GM12878 (cell line): ENCODE measurements around the gene B3GALT5. TPM values are rescaled to one million over a fixed set of nuclear protein-coding genes. Genes with fewer than 3 reads are reported as not detected.

Source experiments
- ATAC-seq: fragments of 200-7000 bp; cut with Tn5 transposase; 3 replicates; pipeline ENCODE4 v1.9.1; 2020; ENCODE audit warnings: mild to moderate bottlenecking, moderate library complexity
- BruUV-seq: library from RNA; stranded (reverse); fragments of 400-500 nt; replicated peaks from 2 replicates; lab custom pipeline; 2021; lab: Mats Ljungman, UMichigan
- CTCF ChIA-PET: fragments of 300-600 bp; sonication (Branson Sonifier 250); formaldehyde crosslinking; extraction: SDS; loops from one replicate; lab custom pipeline; 2021; ENCODE audit warnings: inconsistent platforms; lab: Yijun Ruan, JAX
- POLR2A ChIA-PET: fragments of 350-600 bp; formaldehyde crosslinking; extraction: SDS; loops from one replicate; lab custom pipeline; 2021; ENCODE audit warnings: inconsistent platforms; lab: Charles Lee
- RAD21 ChIA-PET: fragments of 300-600 bp; sonication (Branson Sonifier 250); formaldehyde crosslinking; loops from one replicate; lab custom pipeline; 2023; ENCODE audit warnings: antibody characterized with exemption; ENCODE audit not compliant: unreplicated experiment; lab: Charles Lee
- SMC1A ChIA-PET: fragments of 300-600 bp; sonication (Branson Sonifier 250); formaldehyde crosslinking; loops from one replicate; lab custom pipeline; 2023; ENCODE audit not compliant: unreplicated experiment, uncharacterized antibody; lab: Charles Lee
- DNase-seq: peaks from one replicate; pipeline ENCODE4 v3.0.0-alpha.2; 2011; ENCODE audit warnings: low read depth, low spot score
- FAIRE-seq: peaks from 3 replicates; lab custom pipeline; 2011; peaks lifted over from hg19 to GRCh38; lab: Jason Lieb, UNC
- H2AFZ ChIP-seq: 2 replicates; pipeline ENCODE4 v1.6.0; 2011; ENCODE audit warnings: low read depth, low read length, control low read depth; ENCODE audit not compliant: control insufficient read depth
- H3K27ac ChIP-seq: 2 replicates; pipeline ENCODE4 v1.5.1; 2011; ENCODE audit warnings: control low read depth; ENCODE audit not compliant: control insufficient read depth, insufficient read depth
- H3K27me3 ChIP-seq, 2 experiments: replicated peaks in 1 of 2; 2 replicates each; pipeline versions ENCODE4 v1.6.0 to v1.6.1; 2011; ENCODE audit warnings: low read length in 1 of 2; ENCODE audit not compliant: control insufficient read depth in 2 of 2, insufficient read depth in 2 of 2
- H3K36me3 ChIP-seq, 2 experiments: 2 replicates each; pipeline ENCODE4 v1.5.1; 2011; ENCODE audit warnings: low read length in 1 of 2; ENCODE audit not compliant: control insufficient read depth in 2 of 2, insufficient read depth in 2 of 2
- H3K4me1 ChIP-seq: 2 replicates; pipeline ENCODE4 v1.6.1; 2011; ENCODE audit warnings: mild to moderate bottlenecking, low read length, moderate library complexity, mixed read lengths; ENCODE audit not compliant: control insufficient read depth, insufficient read depth
- H3K4me2 ChIP-seq: 2 replicates; pipeline ENCODE4 v1.6.0; 2011; ENCODE audit warnings: control low read depth; ENCODE audit not compliant: control insufficient read depth, insufficient read depth
- H3K4me3 ChIP-seq: fragments of 200-600 bp; sonication (generic); 2 replicates; pipeline ENCODE4 v1.5.1; 2016
- H3K79me2 ChIP-seq: 2 replicates; pipeline ENCODE4 v1.6.0; 2011; ENCODE audit warnings: low read length; ENCODE audit not compliant: control insufficient read depth, insufficient read depth
- H3K9ac ChIP-seq: 2 replicates; pipeline ENCODE4 v1.8.0; 2011; ENCODE audit warnings: low read length, control low read depth, mixed read lengths; ENCODE audit not compliant: control insufficient read depth, insufficient read depth
- H3K9me3 ChIP-seq: replicated peaks from 3 replicates; pipeline ENCODE4 v1.5.1; 2011; ENCODE audit warnings: mild to moderate bottlenecking, low read length; ENCODE audit not compliant: control insufficient read depth, insufficient read depth
- H4K20me1 ChIP-seq: 2 replicates; pipeline ENCODE4 v1.6.0; 2011; ENCODE audit not compliant: control insufficient read depth, insufficient read depth
- CBFB ChIP-seq: IDR thresholded peaks from 2 replicates; pipeline ENCODE4 v1.6.1; 2016; ENCODE audit warnings: antibody characterized with exemption, low read depth
- CREB1 ChIP-seq: IDR thresholded peaks from 2 replicates; pipeline ENCODE4 v1.6.1; 2012; ENCODE audit warnings: low read depth, mild to moderate bottlenecking, inconsistent platforms
- E4F1 ChIP-seq: fragments of 450-650 bp; IDR thresholded peaks from 2 replicates; pipeline ENCODE4 v1.6.1; 2018; ENCODE audit warnings: borderline replicate concordance, mild to moderate bottlenecking; ENCODE audit not compliant: partially characterized antibody
- MEF2B ChIP-seq: fragments of 450-650 bp; IDR thresholded peaks from 2 replicates; pipeline ENCODE4 v1.6.1; 2018; ENCODE audit warnings: mild to moderate bottlenecking, moderate library complexity; ENCODE audit not compliant: partially characterized antibody, poor library complexity, severe bottlenecking
- NFYA ChIP-seq: IDR thresholded peaks from 2 replicates; pipeline ENCODE4 v1.6.1; 2011; ENCODE audit warnings: low read depth, mild to moderate bottlenecking, low read length, improper control_type of control experiment, borderline replicate concordance
- NR2C1 ChIP-seq: fragments of 450-650 bp; IDR thresholded peaks from 2 replicates; pipeline ENCODE4 v1.6.1; 2017; ENCODE audit warnings: antibody characterized with exemption, mild to moderate bottlenecking, moderate library complexity
- NR2C2 ChIP-seq: IDR thresholded peaks from 2 replicates; pipeline ENCODE4 v1.6.1; 2011; ENCODE audit warnings: borderline replicate concordance, low read depth; ENCODE audit not compliant: control insufficient read depth, insufficient read length
- NR2F1 ChIP-seq: fragments of 450-650 bp; conservative IDR thresholded peaks from 2 replicates; pipeline ENCODE4 v1.6.1; 2017; ENCODE audit warnings: mild to moderate bottlenecking
- PAX5 ChIP-seq: IDR thresholded peaks from 2 replicates; pipeline ENCODE4 v1.6.1; 2011; ENCODE audit warnings: low read depth, low read length, borderline replicate concordance
- PKNOX1 ChIP-seq: fragments of 450-650 bp; IDR thresholded peaks from 2 replicates; pipeline ENCODE4 v1.6.1; 2016; ENCODE audit warnings: mild to moderate bottlenecking
- POU2F2 ChIP-seq: IDR thresholded peaks from 3 replicates; pipeline ENCODE4 v1.6.1; 2011; ENCODE audit warnings: low read depth, mild to moderate bottlenecking, low read length, borderline replicate concordance
- SMARCA5 ChIP-seq: fragments of 450-650 bp; IDR thresholded peaks from 2 replicates; pipeline ENCODE4 v1.6.1; 2017; ENCODE audit warnings: mild to moderate bottlenecking
- STAT3 ChIP-seq: IDR thresholded peaks from 2 replicates; pipeline ENCODE4 v1.6.1; 2011; ENCODE audit warnings: low read depth, low read length, improper control_type of control experiment
- ZNF207 ChIP-seq: fragments of 450-650 bp; IDR thresholded peaks from 2 replicates; pipeline ENCODE4 v1.6.1; 2014; ENCODE audit warnings: antibody characterized with exemption, mild to moderate bottlenecking, borderline replicate concordance
- ZNF24 ChIP-seq: fragments of 450-650 bp; IDR thresholded peaks from 2 replicates; pipeline ENCODE4 v1.6.1; 2017; ENCODE audit warnings: antibody characterized with exemption, mild to moderate bottlenecking
- ZNF592 ChIP-seq: fragments of 450-650 bp; IDR thresholded peaks from 2 replicates; pipeline ENCODE4 v1.6.1; 2017; ENCODE audit warnings: mild to moderate bottlenecking, moderate library complexity
- WGBS: methylation state at CpG from one replicate; pipeline ENCODE4 v1.1.6; 2016; ENCODE audit warnings: low lambda C conversion rate; ENCODE audit not compliant: insufficient replicate concordance, insufficient coverage; ENCODE audit errors: missing lambda C conversion rate; 5-methylcytosine and 5-hydroxymethylcytosine counted together
- in situ Hi-C: fragments of 300-500 bp; cut with MboI; formaldehyde crosslinking; loops from 9 replicates; pipeline ENCODE4 v1.14.3; 2018; ENCODE audit warnings: mixed read lengths
- intact Hi-C: fragments of 100-400 bp; cut with micrococcal nuclease; formaldehyde crosslinking; loops from one replicate; pipeline ENCODE4 v1.14.2; 2022; ENCODE audit not compliant: unreplicated experiment
- polyA plus RNA-seq, 11 experiments: library from polyadenylated mRNA; depleted of rRNA in 4 of 11; unstranded in 6 of 11; stranded (reverse) in 5 of 11; fragments of >200 nt; fragmentation: Nextera tagmentation in 4 of 11; fragmentation: Illumina TruSeq in 1 of 11; extraction: Ambion mirVana in 4 of 11; extraction: Trizol in 1 of 11; gene quantifications; 1 replicate in 1 of 11; 2 replicates in 10 of 11; pipeline versions ENCODE4 v1.2.1 to v1.2.3, GENCODE V29; 2011 to 2016; ENCODE audit warnings: inconsistent platforms in 2 of 11, missing spikeins in 2 of 11, low read depth in 1 of 11
- total RNA-seq, 4 experiments: library from RNA; depleted of rRNA in 3 of 4; stranded (reverse); fragments of >200 nt in 3 of 4; fragmentation: Illumina TruSeq in 1 of 4; extraction: Trizol in 1 of 4; gene quantifications; 2 replicates each; pipeline versions ENCODE4 v1.2.1 to v1.2.3, GENCODE V29; 2013 to 2021
- TF ChIP-seq, protein P1 (sequence below): IDR thresholded peaks from 2 replicates; pipeline ENCODE4 v1.6.1; 2012; ENCODE audit warnings: low read length, inconsistent platforms

The B3GALT5 gene
- total and polyA plus RNA-seq, 10 of the 15 experiments (the other 5 are each of a cell fraction or from before 2014, with no cell fraction given) = 0.03 to 0.04 TPM; not detected in 8

DNA sequence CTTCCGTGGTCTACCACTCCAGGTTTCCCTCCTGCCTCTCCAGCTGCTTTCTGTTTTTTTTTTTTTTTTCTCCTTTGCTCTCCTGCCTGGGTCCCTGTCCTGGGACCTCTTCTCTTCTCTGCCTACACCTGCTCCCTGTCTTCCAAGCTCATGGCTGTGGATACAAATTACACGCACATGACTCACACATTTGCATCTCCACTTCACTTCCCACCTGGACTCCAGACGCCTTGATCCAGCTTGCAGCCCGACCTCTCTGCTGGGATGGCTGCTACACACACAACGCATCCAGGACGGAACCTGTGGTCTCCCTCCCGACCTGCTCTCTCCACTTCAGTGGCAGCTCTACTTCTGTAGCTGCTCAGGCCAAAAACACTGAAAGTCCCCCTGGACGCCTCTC, 44.4 kb upstream of the B3GALT5 start:
- ATAC-seq (no peak), FAIRE-seq (no peak), DNase-seq (no peak)
- Histone ChIP-seq H3K4me3 (no peak overlapping the region), H3K4me1 (no peaks in the 10 kb centered on the region), H3K4me2 (no peak overlapping the region), H3K9me3 (no peaks in the 10 kb centered on the region), H3K27ac (no peak overlapping the region), H2AFZ (no peak overlapping the region), H4K20me1 (no peaks in the 10 kb centered on the region), H3K36me3 (no peaks in the 10 kb centered on the region), H3K79me2 (no peaks in the 10 kb centered on the region), H3K27me3 (no peaks in the 10 kb centered on the region), H3K9ac (no peak overlapping the region)
- SMC1A ChIA-PET = no interaction called here
- in situ Hi-C loops = no loop called here
- CTCF ChIA-PET = no interaction called here
- intact Hi-C loops = no loop called here
- POLR2A ChIA-PET = no interaction called here
- 15% methylated on average over 8 of the region's 8 CpGs for WGBS
- RAD21 ChIA-PET = no interaction called here
- no TSS peak for BruUV-seq
- no peak for TF ChIP-seq STAT3
- TF ChIP-seq POU2F2 = no peak
- TF ChIP-seq E4F1 = no peak
- no peak for TF ChIP-seq PKNOX1
- TF ChIP-seq ZNF592 = no peak
- TF ChIP-seq CREB1 = no peak
- no peak for TF ChIP-seq ZNF24
- TF ChIP-seq SMARCA5 = no peak
- TF ChIP-seq NR2C1 = no peak
- no peak for TF ChIP-seq PAX5
- no peak for TF ChIP-seq NFYA
- no peak for TF ChIP-seq NR2C2
- TF ChIP-seq NR2F1 = no peak
- TF ChIP-seq, protein P1, sequence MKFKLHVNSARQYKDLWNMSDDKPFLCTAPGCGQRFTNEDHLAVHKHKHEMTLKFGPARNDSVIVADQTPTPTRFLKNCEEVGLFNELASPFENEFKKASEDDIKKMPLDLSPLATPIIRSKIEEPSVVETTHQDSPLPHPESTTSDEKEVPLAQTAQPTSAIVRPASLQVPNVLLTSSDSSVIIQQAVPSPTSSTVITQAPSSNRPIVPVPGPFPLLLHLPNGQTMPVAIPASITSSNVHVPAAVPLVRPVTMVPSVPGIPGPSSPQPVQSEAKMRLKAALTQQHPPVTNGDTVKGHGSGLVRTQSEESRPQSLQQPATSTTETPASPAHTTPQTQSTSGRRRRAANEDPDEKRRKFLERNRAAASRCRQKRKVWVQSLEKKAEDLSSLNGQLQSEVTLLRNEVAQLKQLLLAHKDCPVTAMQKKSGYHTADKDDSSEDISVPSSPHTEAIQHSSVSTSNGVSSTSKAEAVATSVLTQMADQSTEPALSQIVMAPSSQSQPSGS = no peak
- no peak for TF ChIP-seq CBFB
- no peak for TF ChIP-seq MEF2B
- no peak for TF ChIP-seq ZNF207
